GM21447 (cell line): ENCODE results near the gene CCDC200.
"Not testable (repeated sequence)": the region's sequence is repeated elsewhere in the genome, so short reads cannot be mapped to it uniquely, and the experiment has no call there.

ENCODE experiments used
- ATAC-seq: cut with Tn5 transposase; IDR thresholded peaks from one replicate; pipeline ENCODE4 v1.9.1; 2021; ENCODE audit not compliant: unreplicated experiment

CCDC200 gene

GRCh38 chr17:43228020-43228782, at the start of gene CCDC200:
CCDC200 (minus strand) TSS chr17:43228623; CDS start chr17:43228554, 69 bp downstream.
- not testable (repeated sequence) for ATAC-seq

DNA sequence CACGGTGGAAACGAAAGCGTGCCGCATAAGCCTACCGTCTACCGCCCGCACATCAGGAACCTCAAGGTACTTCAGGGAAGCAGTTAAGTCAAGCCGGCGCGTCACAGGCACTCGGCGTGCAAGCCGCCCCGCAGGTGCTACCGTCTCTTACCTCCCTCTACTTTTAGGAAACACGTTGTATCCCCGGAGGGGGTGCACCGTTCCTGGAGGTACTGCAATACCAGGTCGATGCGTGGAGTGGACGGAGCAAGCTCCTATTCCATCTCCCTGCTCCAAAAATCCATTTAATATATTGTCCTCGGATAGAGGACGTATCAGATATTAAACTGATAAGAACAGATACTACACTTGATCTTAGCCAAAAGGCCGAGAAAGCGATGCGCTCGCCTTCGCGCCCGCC, 44.5 kb upstream of the CCDC200 start:
- not testable (repeated sequence) for ATAC-seq

GRCh38 chr17:43272483-43272882, 44.1 kb upstream of the CCDC200 start:
- ATAC-seq, result not testable (repeated sequence)

DNA sequence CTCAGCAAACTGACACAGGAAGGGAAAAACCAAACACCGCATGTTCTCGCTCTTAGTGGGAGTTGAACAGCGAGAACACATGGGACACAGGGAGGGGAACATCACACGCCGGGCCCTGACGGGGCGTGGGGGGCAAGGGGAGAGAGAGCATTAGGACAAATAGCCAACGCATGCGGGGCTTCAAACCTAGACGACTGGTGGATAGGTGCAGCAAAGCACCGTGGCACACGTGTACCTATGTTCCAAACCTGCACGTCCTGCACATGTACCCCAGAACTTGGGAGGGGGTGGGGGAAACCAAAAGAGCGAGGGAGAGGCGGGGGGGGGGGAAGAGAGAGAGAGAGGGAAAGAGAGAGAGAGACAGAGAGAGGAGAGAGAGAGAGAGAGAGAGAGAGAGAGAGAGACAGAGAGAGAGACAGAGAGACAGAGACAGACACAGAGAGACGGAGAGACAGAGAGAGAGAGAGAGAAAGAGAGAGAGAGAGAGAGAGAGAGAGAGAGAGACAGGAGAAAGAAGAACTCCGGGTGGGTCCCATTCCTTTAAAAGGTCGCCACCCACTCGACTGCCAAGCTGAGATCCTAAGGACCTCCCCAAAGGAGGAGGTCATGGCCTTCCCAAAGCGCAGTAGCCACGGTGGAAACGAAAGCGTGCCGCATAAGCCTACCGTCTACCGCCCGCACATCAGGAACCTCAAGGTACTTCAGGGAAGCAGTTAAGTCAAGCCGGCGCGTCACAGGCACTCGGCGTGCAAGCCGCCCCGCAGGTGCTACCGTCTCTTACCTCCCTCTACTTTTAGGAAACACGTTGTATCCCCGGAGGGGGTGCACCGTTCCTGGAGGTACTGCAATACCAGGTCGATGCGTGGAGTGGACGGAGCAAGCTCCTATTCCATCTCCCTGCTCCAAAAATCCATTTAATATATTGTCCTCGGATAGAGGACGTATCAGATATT, 42.4 kb upstream of the CCDC200 start:
- not testable (repeated sequence) for ATAC-seq

- ATAC-seq, result not testable (repeated sequence)
These were observed 18.0 kb upstream of the CCDC200 start for GRCh38 chr17:43246456-43246855.

DNA sequence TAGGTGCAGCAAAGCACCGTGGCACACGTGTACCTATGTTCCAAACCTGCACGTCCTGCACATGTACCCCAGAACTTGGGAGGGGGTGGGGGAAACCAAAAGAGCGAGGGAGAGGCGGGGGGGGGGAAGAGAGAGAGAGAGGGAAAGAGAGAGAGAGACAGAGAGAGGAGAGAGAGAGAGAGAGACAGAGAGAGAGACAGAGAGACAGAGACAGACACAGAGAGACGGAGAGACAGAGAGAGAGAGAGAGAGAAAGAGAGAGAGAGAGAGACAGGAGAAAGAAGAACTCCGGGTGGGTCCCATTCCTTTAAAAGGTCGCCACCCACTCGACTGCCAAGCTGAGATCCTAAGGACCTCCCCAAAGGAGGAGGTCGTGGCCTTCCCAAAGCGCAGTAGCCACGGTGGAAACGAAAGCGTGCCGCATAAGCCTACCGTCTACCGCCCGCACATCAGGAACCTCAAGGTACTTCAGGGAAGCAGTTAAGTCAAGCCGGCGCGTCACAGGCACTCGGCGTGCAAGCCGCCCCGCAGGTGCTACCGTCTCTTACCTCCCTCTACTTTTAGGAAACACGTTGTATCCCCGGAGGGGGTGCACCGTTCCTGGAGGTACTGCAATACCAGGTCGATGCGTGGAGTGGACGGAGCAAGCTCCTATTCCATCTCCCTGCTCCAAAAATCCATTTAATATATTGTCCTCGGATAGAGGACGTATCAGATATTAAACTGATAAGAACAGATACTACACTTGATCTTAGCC, 12.4 kb upstream of the CCDC200 start:
- ATAC-seq, result not testable (repeated sequence)

- not testable (repeated sequence) for ATAC-seq
These were observed 11.2 kb upstream of the CCDC200 start for GRCh38 chr17:43239597-43239996.

DNA sequence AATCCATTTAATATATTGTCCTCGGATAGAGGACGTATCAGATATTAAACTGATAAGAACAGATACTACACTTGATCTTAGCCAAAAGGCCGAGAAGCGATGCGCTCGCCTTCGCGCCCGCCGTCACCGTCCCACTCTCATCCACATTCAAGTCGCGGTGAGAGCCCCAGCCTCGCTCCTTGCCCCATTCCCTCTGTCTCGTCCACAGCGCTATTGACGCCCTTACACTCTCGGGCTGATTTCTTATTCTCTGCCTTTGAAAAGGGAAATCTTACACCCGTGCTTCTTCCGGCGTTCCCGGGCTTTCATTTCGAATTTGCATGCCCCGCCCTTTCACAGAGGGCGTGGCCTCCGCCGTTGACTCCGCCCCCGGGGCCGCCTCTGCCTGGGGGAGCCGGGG, 5.5 kb upstream of the CCDC200 start, which contains the start of gene RNU2-1:
RNU2-1 (minus strand) TSS at position 101 of the 400 bp plus-strand sequence.
- ATAC-seq, result not testable (repeated sequence)

DNA sequence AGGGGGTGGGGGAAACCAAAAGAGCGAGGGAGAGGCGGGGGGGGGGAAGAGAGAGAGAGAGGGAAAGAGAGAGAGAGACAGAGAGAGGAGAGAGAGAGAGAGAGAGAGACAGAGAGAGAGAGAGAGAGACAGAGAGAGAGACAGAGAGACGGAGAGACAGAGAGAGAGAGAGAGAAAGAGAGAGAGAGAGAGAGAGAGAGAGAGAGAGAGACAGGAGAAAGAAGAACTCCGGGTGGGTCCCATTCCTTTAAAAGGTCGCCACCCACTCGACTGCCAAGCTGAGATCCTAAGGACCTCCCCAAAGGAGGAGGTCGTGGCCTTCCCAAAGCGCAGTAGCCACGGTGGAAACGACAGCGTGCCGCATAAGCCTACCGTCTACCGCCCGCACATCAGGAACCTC, 4.8 kb upstream of the CCDC200 start:
- ATAC-seq, result not testable (repeated sequence)

DNA sequence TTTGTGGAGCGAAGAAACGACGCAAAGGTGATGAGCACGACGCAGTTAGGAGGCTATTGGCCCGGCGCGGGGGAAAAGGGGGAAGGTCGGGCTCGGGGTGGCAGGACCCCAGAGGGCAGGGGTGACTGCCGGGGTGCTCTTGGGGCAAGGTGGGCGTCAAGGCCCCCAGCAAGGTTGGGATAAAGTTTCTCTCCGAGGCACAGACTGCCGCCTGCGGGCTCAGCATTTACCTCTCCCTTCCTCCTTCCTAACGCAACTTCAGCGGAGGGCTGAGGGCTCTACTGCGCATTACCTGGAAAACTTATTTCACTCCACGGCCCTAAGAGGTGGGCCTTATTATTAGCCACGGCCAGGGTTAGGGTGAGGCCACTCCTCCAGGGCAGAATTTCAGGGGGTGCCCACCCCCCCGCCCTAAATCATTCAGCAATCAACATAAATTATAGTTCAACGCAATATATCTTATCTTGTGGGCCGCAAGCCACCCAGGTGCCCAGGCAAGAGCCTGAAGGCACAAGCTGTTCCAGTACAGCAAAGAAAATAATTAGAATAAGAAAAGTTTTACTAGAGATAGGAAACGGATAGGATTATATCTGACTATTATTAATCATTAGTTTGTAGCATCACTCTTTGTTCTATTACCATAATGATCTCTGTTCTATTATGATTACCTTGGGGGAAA, 3.7 kb upstream of the CCDC200 start:
- ATAC-seq, result not testable (repeated sequence)

- ATAC-seq, result not testable (repeated sequence)
These were observed 3.0 kb upstream of the CCDC200 start for GRCh38 chr17:43231205-43232020.

DNA sequence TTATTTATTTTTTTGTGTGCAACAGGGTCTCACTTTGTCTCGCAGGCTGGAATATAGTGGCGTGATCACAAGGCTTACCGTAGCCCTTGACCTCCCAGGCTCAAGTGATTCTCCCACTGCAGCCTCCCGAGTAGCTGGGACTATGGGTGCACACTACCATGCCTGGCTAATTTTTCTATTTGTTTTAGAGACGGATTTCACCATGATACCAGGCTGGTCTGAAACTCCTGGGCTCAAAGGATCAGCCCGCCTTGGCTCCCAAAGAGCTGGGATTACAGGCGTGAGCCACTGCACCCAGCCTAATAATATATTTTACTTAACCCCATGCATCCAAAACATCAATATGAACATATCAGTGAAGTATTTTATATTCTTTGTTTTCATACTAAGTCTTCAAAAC, 2.0 kb downstream of the CCDC200 start:
- ATAC-seq, result no peak

- no peak for ATAC-seq
These were observed 4.2 kb downstream of the CCDC200 start for GRCh38 chr17:43224146-43224705.

GRCh38 chr17:43220511-43221125, 7.8 kb downstream of the CCDC200 start:
- ATAC-seq, result no peak

- no peak for ATAC-seq
These were observed 8.6 kb downstream of the CCDC200 start for GRCh38 chr17:43219746-43220380.

- no peak for ATAC-seq
These were observed 9.4 kb downstream of the CCDC200 start for GRCh38 chr17:43219001-43219400.

GRCh38 chr17:43217614-43218087, 10.8 kb downstream of the CCDC200 start:
- ATAC-seq, result no peak
